ENCODE results near the gene EMD.
A peak's percentile ranks its signal among the peaks of the same experiment; 100 is the strongest.

Gene EMD

GRCh38 chrX:154378799-154379568 lies at the start of gene EMD:
Gene EMD, plus strand, starts transcription at chrX:154379295. Its CDS starts 190 bp downstream, at chrX:154379485.
- no peak for TF ChIP-seq REST (IDR thresholded peaks at IDR 0.05; ENCODE audit: low read depth)
- no peak for TF ChIP-seq ZBTB7A (IDR thresholded peaks at IDR 0.05; ENCODE audit: low read depth)
- no peak for TF ChIP-seq CEBPB (IDR thresholded peaks at IDR 0.05)
- no peak for TF ChIP-seq YY1 (IDR thresholded peaks at IDR 0.05; ENCODE audit: low read depth)
- TF ChIP-seq USF1 (IDR thresholded peaks at IDR 0.05) = no peak
- TF ChIP-seq MAX (IDR thresholded peaks at IDR 0.05) = no peak
- TF ChIP-seq TCF12 (IDR thresholded peaks at IDR 0.05; ENCODE audit: low read depth) = 0 out of 2 replicates have a peak, but pooled peaks have one; percentile 15
- 0 out of 2 replicates have a peak, but pooled peaks have one; percentile 39 for TF ChIP-seq EGR1 (IDR thresholded peaks at IDR 0.05)
- TF ChIP-seq CREB1 (IDR thresholded peaks at IDR 0.05; ENCODE audit: low read depth) = peak; percentile 95
- no peak for TF ChIP-seq EP300 (IDR thresholded peaks at IDR 0.05; ENCODE audit: borderline replicate concordance)
- TF ChIP-seq NFIC (IDR thresholded peaks at IDR 0.05) = no peak
- TF ChIP-seq TAF1 (IDR thresholded peaks at IDR 0.05; ENCODE audit: low read depth) = peak; percentile 53
- TF ChIP-seq RAD21 (IDR thresholded peaks at IDR 0.05; ENCODE audit: low read depth) = no peak
- TF ChIP-seq FOXM1 (IDR thresholded peaks at IDR 0.05; ENCODE audit: borderline replicate concordance, low read depth) = no peak
- no peak for TF ChIP-seq TEAD4 (IDR thresholded peaks at IDR 0.05)

GRCh38 chrX:154332561-154332960 lies 46.5 kb upstream of the EMD start:
- no peak for TF ChIP-seq REST (IDR thresholded peaks at IDR 0.05; ENCODE audit: low read depth)
- no peak for TF ChIP-seq TEAD4 (IDR thresholded peaks at IDR 0.05)
- TF ChIP-seq RAD21 (IDR thresholded peaks at IDR 0.05; ENCODE audit: low read depth) = no peak
- TF ChIP-seq CEBPB (IDR thresholded peaks at IDR 0.05) = no peak
- no peak for TF ChIP-seq USF1 (IDR thresholded peaks at IDR 0.05)
- no peak for TF ChIP-seq NFIC (IDR thresholded peaks at IDR 0.05)
- TF ChIP-seq EP300 (IDR thresholded peaks at IDR 0.05; ENCODE audit: borderline replicate concordance) = no peak
- no peak for TF ChIP-seq MAX (IDR thresholded peaks at IDR 0.05)
- no peak for TF ChIP-seq CREB1 (IDR thresholded peaks at IDR 0.05; ENCODE audit: low read depth)
- TF ChIP-seq TCF12 (IDR thresholded peaks at IDR 0.05; ENCODE audit: low read depth) = no peak
- TF ChIP-seq ZBTB7A (IDR thresholded peaks at IDR 0.05; ENCODE audit: low read depth) = no peak
- TF ChIP-seq TAF1 (IDR thresholded peaks at IDR 0.05; ENCODE audit: low read depth) = no peak
- no peak for TF ChIP-seq YY1 (IDR thresholded peaks at IDR 0.05; ENCODE audit: low read depth)
- no peak for TF ChIP-seq EGR1 (IDR thresholded peaks at IDR 0.05)
- TF ChIP-seq FOXM1 (IDR thresholded peaks at IDR 0.05; ENCODE audit: borderline replicate concordance, low read depth) = no peak

- no peak for TF ChIP-seq CREB1 (IDR thresholded peaks at IDR 0.05; ENCODE audit: low read depth)
- no peak for TF ChIP-seq EP300 (IDR thresholded peaks at IDR 0.05; ENCODE audit: borderline replicate concordance)
- TF ChIP-seq USF1 (IDR thresholded peaks at IDR 0.05) = no peak
- no peak for TF ChIP-seq ZBTB7A (IDR thresholded peaks at IDR 0.05; ENCODE audit: low read depth)
- TF ChIP-seq NFIC (IDR thresholded peaks at IDR 0.05) = no peak
- TF ChIP-seq RAD21 (IDR thresholded peaks at IDR 0.05; ENCODE audit: low read depth) = no peak
- TF ChIP-seq TCF12 (IDR thresholded peaks at IDR 0.05; ENCODE audit: low read depth) = no peak
- no peak for TF ChIP-seq TEAD4 (IDR thresholded peaks at IDR 0.05)
- TF ChIP-seq MAX (IDR thresholded peaks at IDR 0.05) = no peak
- TF ChIP-seq YY1 (IDR thresholded peaks at IDR 0.05; ENCODE audit: low read depth) = no peak
Measured at GRCh38 chrX:154333116-154333515, 46.0 kb upstream of the EMD start.

GRCh38 chrX:154333837-154334271 lies 45.2 kb upstream of the EMD start:
- TF ChIP-seq FOXM1 (IDR thresholded peaks at IDR 0.05; ENCODE audit: borderline replicate concordance, low read depth) (no peak), CEBPB (IDR thresholded peaks at IDR 0.05) (no peak), USF1 (IDR thresholded peaks at IDR 0.05) (no peak), REST (IDR thresholded peaks at IDR 0.05; ENCODE audit: low read depth) (no peak)
